WTC11 (cell line): ENCODE results near the gene ABHD11. TPM values are rescaled to one million over a fixed set of nuclear protein-coding genes. Genes with fewer than 3 reads are reported as not detected.

Experiments
- ATAC-seq: fragments of 200-7000 bp; cut with Tn5 transposase; 2 replicates; pipeline ENCODE4 v1.10.0; 2021; ENCODE audit warnings: mild to moderate bottlenecking, moderate library complexity
- CTCF ChIA-PET: fragments of 300-600 bp; sonication (Branson Sonifier 250); formaldehyde crosslinking; loops from one replicate; lab custom pipeline; 2021; ENCODE audit warnings: antibody characterized with exemption; lab: Charles Lee
- POLR2A ChIA-PET: fragments of 350-600 bp; sonication (Branson Sonifier 250); formaldehyde crosslinking; loops from one replicate; lab custom pipeline; 2021; ENCODE audit warnings: antibody characterized with exemption; lab: Charles Lee
- DNase-seq: peaks from one replicate; pipeline ENCODE4 v3.0.0; 2021; ENCODE audit warnings: low spot score
- H3K27ac Mint-ChIP-seq: 2 replicates; pipeline ENCODE4 v1.8.0; 2021; ENCODE audit warnings: mixed read lengths
- H3K27me3 Mint-ChIP-seq: 2 replicates; pipeline ENCODE4 v1.8.0; 2021; ENCODE audit warnings: low read depth, mild to moderate bottlenecking, moderate library complexity, mixed read lengths
- H3K36me3 Mint-ChIP-seq: 2 replicates; pipeline ENCODE4 v1.8.0; 2021; ENCODE audit warnings: mixed read lengths
- H3K4me1 Mint-ChIP-seq: 2 replicates; pipeline ENCODE4 v1.8.0; 2022; ENCODE audit warnings: mixed read lengths
- H3K4me3 Mint-ChIP-seq: 2 replicates; pipeline ENCODE4 v1.8.0; 2021; ENCODE audit warnings: mild to moderate bottlenecking, moderate library complexity, mixed read lengths
- H3K9me3 Mint-ChIP-seq: 2 replicates; pipeline ENCODE4 v1.8.0; 2021; ENCODE audit warnings: mixed read lengths
- ATF6 ChIP-seq: sonication (generic); formaldehyde crosslinking; IDR thresholded peaks from 2 replicates; pipeline ENCODE4 v1.8.1; 2023; ENCODE audit warnings: mild to moderate bottlenecking, missing genetic modification reagents
- CREM ChIP-seq: sonication (generic); formaldehyde crosslinking; IDR thresholded peaks from 2 replicates; pipeline ENCODE4 v1.8.1; 2022; ENCODE audit warnings: mild to moderate bottlenecking, missing genetic modification reagents, moderate library complexity
- E2F1 ChIP-seq: sonication (generic); formaldehyde crosslinking; IDR thresholded peaks from 2 replicates; pipeline ENCODE4 v1.8.0; 2022; ENCODE audit warnings: mild to moderate bottlenecking, missing genetic modification reagents
- ERG ChIP-seq: fragments of 250-450 bp; sonication (Bioruptor Pico); IDR thresholded peaks from 2 replicates; pipeline ENCODE4 v1.8.0; 2021; ENCODE audit warnings: mild to moderate bottlenecking
- HMGA2 ChIP-seq: fragments of 250-450 bp; sonication (Bioruptor Pico); IDR thresholded peaks from 2 replicates; pipeline ENCODE4 v1.4.0; 2021; ENCODE audit warnings: mild to moderate bottlenecking, moderate library complexity
- HMGXB4 ChIP-seq: sonication (generic); formaldehyde crosslinking; IDR thresholded peaks from 2 replicates; pipeline ENCODE4 v1.8.1; 2023; ENCODE audit warnings: mild to moderate bottlenecking, moderate library complexity, missing genetic modification reagents
- RELA ChIP-seq: sonication (generic); formaldehyde crosslinking; IDR thresholded peaks from 2 replicates; pipeline ENCODE4 v1.8.1; 2022; ENCODE audit warnings: missing genetic modification reagents, mild to moderate bottlenecking, borderline replicate concordance
- TEAD1 ChIP-seq: sonication (generic); formaldehyde crosslinking; IDR thresholded peaks from 2 replicates; pipeline ENCODE4 v1.8.0; 2022; ENCODE audit warnings: mild to moderate bottlenecking, missing genetic modification reagents
- USF2 ChIP-seq: sonication (generic); formaldehyde crosslinking; IDR thresholded peaks from 2 replicates; pipeline ENCODE4 v1.8.1; 2023; ENCODE audit warnings: mild to moderate bottlenecking, missing genetic modification reagents, moderate library complexity
- ZNF121 ChIP-seq: sonication (generic); formaldehyde crosslinking; IDR thresholded peaks from 2 replicates; pipeline ENCODE4 v1.8.0; 2023; ENCODE audit warnings: missing genetic modification reagents
- ZNF425 ChIP-seq: fragments of 250-450 bp; sonication (Bioruptor Pico); conservative IDR thresholded peaks from 2 replicates; pipeline ENCODE4 v1.9.0; 2021; ENCODE audit warnings: mild to moderate bottlenecking
- total RNA-seq: library from RNA; stranded (reverse); gene quantifications from 3 replicates; pipeline ENCODE4 v1.2.3, GENCODE V29; 2021

The ABHD11 gene
- total RNA-seq, 1 experiment from 2014 or later: 23.8 TPM

GRCh38 chr7:73740212-73740611 is 1.6 kb upstream of the ABHD11 start:
- H3K4me1 Mint-ChIP-seq: peaks cover 38% of the 10 kb centered on the region
- POLR2A ChIA-PET: interaction anchor here (0.6 to 7.5 kb wide), 5 partner anchors 18 to 416 kb away, joined by 3 to 91 read pairs (median 6); partner anchors contain the start of genes CLDN3, CLDN4 and METTL27
- no peak for DNase-seq
- no peak for ATAC-seq
- H3K9me3 Mint-ChIP-seq: no peaks in the 10 kb centered on the region
- CTCF ChIA-PET: interaction anchor here (0.5 to 4.5 kb wide), 6 partner anchors 30 to 133 kb away, joined by 3 to 22 read pairs (median 4); partner anchors contain the start of genes CLDN3 and MLXIPL
- peaks cover 11% of the 10 kb centered on the region for H3K36me3 Mint-ChIP-seq
- peaks cover 32% of the 10 kb centered on the region for H3K27me3 Mint-ChIP-seq
- peak overlapping the region; percentile 35 for H3K4me3 Mint-ChIP-seq
- H3K27ac Mint-ChIP-seq: no peak overlapping the region
- TF ChIP-seq ERG (CRISPR knock-in tag) (no peak), ZNF121 (CRISPR knock-in tag) (peak; percentile 65; the same call in 1 of the 2 replicates)

GRCh38 chr7:73739387-73739767 is 775 bp upstream of the ABHD11 start:
- Mint-ChIP-seq H3K4me1 (peaks cover 42% of the 10 kb centered on the region), H3K36me3 (peaks cover 11% of the 10 kb centered on the region), H3K9me3 (peaks cover 3% of the 10 kb centered on the region), H3K27ac (peak overlapping the region; percentile 97), H3K27me3 (peaks cover 32% of the 10 kb centered on the region), H3K4me3 (peak overlapping the region; percentile 93)
- ATAC-seq (no peak), DNase-seq (no peak)
- CTCF ChIA-PET: interaction anchor here (0.7 to 4.5 kb wide), 7 partner anchors 14 to 133 kb away, joined by 3 to 22 read pairs (median 6); partner anchors contain the start of gene CLDN3
- TF ChIP-seq RELA (no peak), ZNF425 (no peak), CREM (CRISPR knock-in tag) (0 out of 2 replicates have a peak, but pooled peaks have one; percentile 1), HMGA2 (CRISPR knock-in tag) (no peak), USF2 (CRISPR knock-in tag) (no peak), E2F1 (CRISPR knock-in tag) (no peak), ATF6 (no peak), HMGXB4 (no peak)
- POLR2A ChIA-PET: interaction anchor here (0.7 to 7.5 kb wide), 9 partner anchors 24 to 116 kb away, joined by 3 to 91 read pairs (median 7); partner anchors contain the start of genes CLDN3, CLDN4 and METTL27

- peak; percentile 64 for DNase-seq
- ChIA-PET POLR2A (interaction anchor here (0.5 to 7.5 kb wide), 16 partner anchors 13 to 217 kb away, joined by 3 to 91 read pairs (median 4); partner anchors contain the start of genes BAZ1B, CLDN3, CLDN4 and METTL27), CTCF (interaction anchor here (0.6 to 4.5 kb wide), 11 partner anchors 13 to 341 kb away, joined by 3 to 22 read pairs (median 4); partner anchors contain the start of gene CLDN3)
- Mint-ChIP-seq H3K27ac (peak overlapping the region; percentile 98), H3K9me3 (peaks cover 3% of the 10 kb centered on the region), H3K4me3 (peak overlapping the region; percentile 93), H3K4me1 (peaks cover 31% of the 10 kb centered on the region)
- TF ChIP-seq TEAD1 (0 out of 2 replicates have a peak, but pooled peaks have one; percentile 20), HMGXB4 (no peak), USF2 (CRISPR knock-in tag) (no peak)
- TF ChIP-seq, all 79 proteins: peak for 1
- peaks cover 11% of the 10 kb centered on the region for H3K36me3 Mint-ChIP-seq
- peaks cover 22% of the 10 kb centered on the region for H3K27me3 Mint-ChIP-seq
- ATAC-seq: peak; percentile 2
Observed at GRCh38 chr7:73738220-73738611, 386 bp downstream of the ABHD11 start.
